Measurements from ENCODE around the gene CRAMP1. TPM values are rescaled to one million over a fixed set of nuclear protein-coding genes. Genes with fewer than 3 reads are reported as not detected.

Gene CRAMP1
- total RNA-seq, 1 donor from 2014 or later: 12.3 TPM

GRCh38 chr16:1639860-1640259 is 27.7 kb downstream of the CRAMP1 start:
- TF ChIP-seq CTCF (IDR thresholded peaks at IDR 0.05; ENCODE audit: borderline replicate concordance): no peak
- intact Hi-C loops (cut with micrococcal nuclease): no loop called here
- H3K4me3 ChIP-seq: no peak overlapping the region
- no peak for DNase-seq
- peaks cover 36% of the 10 kb centered on the region for H3K4me1 ChIP-seq
- H3K9me3 ChIP-seq (replicated peaks): no peaks in the 10 kb centered on the region
- H3K27me3 ChIP-seq (ENCODE audit: low read depth): no peaks in the 10 kb centered on the region
- peak overlapping the region; percentile 59 for H3K27ac ChIP-seq (replicated peaks)
- H3K36me3 ChIP-seq: peaks cover 75% of the 10 kb centered on the region

DNA sequence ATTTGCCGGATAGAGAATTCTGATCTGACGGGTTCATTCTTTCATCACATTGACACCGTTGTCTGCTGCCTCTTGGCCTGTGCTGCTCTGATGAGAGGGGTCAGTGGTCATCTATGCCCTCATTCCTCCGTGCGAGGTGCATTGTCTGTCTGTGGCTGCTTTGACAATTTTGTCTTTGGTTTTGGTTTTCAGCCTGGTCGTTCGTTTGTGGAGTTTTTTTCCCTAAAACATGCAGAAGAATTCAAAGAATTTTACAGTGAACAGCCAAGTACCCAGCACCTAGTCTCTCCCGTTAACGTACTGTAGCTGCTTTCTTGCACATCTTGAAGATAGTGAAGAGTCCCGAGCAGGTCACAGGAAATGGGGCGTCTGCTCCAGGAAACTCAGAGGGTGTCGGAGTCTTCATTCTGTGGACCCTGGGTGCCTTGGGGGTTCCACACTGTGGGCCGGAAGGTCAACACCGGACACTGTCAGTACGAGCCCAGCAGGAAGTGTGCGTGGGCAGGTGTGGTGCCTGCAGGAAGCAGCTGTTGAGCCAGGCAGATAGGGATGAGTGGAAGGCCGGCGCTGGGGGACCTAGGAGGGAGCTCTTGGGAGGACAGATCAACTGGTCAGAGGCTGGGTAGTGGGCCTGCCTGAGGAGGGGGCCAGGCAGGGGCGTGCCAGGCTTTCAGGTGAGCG is 28.2 kb downstream of the CRAMP1 start:
- peaks cover 36% of the 10 kb centered on the region for H3K4me1 ChIP-seq
- intact Hi-C loops (cut with micrococcal nuclease): no loop called here
- no peak for TF ChIP-seq CTCF (IDR thresholded peaks at IDR 0.05; ENCODE audit: borderline replicate concordance)
- peaks cover 76% of the 10 kb centered on the region for H3K36me3 ChIP-seq
- H3K27me3 ChIP-seq (ENCODE audit: low read depth): no peaks in the 10 kb centered on the region
- H3K27ac ChIP-seq (replicated peaks): peak overlapping the region; percentile 59
- no peak overlapping the region for H3K4me3 ChIP-seq
- no peak for DNase-seq
- H3K9me3 ChIP-seq (replicated peaks): no peaks in the 10 kb centered on the region

DNA sequence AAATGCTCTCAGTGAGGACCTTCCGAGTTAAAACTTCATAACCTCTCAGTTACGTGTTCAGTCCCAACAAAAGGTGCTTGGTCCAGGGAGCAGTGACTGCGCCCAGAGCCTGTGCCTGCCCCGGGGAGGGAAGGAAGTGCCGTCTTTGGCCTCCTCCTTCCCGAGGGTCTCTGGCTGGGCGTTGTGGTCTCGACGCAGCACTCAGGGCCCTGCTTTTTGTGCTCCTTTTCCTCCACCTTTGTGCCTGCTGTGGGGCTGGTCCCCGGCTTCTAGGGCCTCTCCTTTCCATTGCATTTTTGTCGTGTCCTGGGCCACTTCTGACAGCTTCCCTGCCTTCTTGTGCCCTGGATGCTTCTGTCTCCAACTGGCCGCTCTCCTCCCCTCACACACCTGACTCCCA is 29.1 kb downstream of the CRAMP1 start:
- Histone ChIP-seq H3K27ac (replicated peaks) (peak overlapping the region; percentile 45), H3K4me1 (peaks cover 36% of the 10 kb centered on the region), H3K9me3 (replicated peaks) (no peaks in the 10 kb centered on the region), H3K27me3 (ENCODE audit: low read depth) (no peaks in the 10 kb centered on the region), H3K4me3 (no peak overlapping the region), H3K36me3 (peaks cover 83% of the 10 kb centered on the region)
- no peak for DNase-seq
- TF ChIP-seq CTCF (IDR thresholded peaks at IDR 0.05; ENCODE audit: borderline replicate concordance): no peak
- intact Hi-C loops (cut with micrococcal nuclease): no loop called here

- Histone ChIP-seq H3K27me3 (ENCODE audit: low read depth) (no peaks in the 10 kb centered on the region), H3K27ac (replicated peaks) (peak overlapping the region; percentile 45), H3K9me3 (replicated peaks) (no peaks in the 10 kb centered on the region), H3K4me1 (peaks cover 36% of the 10 kb centered on the region), H3K4me3 (no peak overlapping the region), H3K36me3 (peaks cover 92% of the 10 kb centered on the region)
- TF ChIP-seq CTCF (IDR thresholded peaks at IDR 0.05; ENCODE audit: borderline replicate concordance): no peak
- intact Hi-C loops (cut with micrococcal nuclease): no loop called here
- peak; percentile 65 for DNase-seq
These were observed 30.0 kb downstream of the CRAMP1 start for GRCh38 chr16:1642148-1642547.

- H3K36me3 ChIP-seq: peaks cover 90% of the 10 kb centered on the region
- intact Hi-C loops (cut with micrococcal nuclease): no loop called here
- no peak for TF ChIP-seq CTCF (IDR thresholded peaks at IDR 0.05; ENCODE audit: borderline replicate concordance)
- H3K9me3 ChIP-seq (replicated peaks): no peaks in the 10 kb centered on the region
- H3K27ac ChIP-seq (replicated peaks): peak overlapping the region; percentile 10
- H3K4me3 ChIP-seq: no peak overlapping the region
- no peaks in the 10 kb centered on the region for H3K27me3 ChIP-seq (ENCODE audit: low read depth)
- no peak for DNase-seq
- peaks cover 36% of the 10 kb centered on the region for H3K4me1 ChIP-seq
These were observed 30.6 kb downstream of the CRAMP1 start for GRCh38 chr16:1642753-1643152.
